Prostate gland (tissue), 2 donors: ENCODE results near the gene NPC1L1.

Experiments used
- POLR2A ChIP-seq: fragments of 450-650 bp; IDR thresholded peaks from one replicate; pipeline ENCODE4 v1.6.1; 2016; ENCODE audit warnings: antibody characterized with exemption, mild to moderate bottlenecking
- POLR2AphosphoS5 ChIP-seq: sonication (generic); formaldehyde crosslinking; IDR thresholded peaks from one replicate; pipeline ENCODE4 v1.6.1; 2017; ENCODE audit warnings: antibody characterized with exemption
- TF ChIP-seq, protein P1 (sequence below), 4 experiments: fragments of 200-600 bp in 2 of 4; fragments of 450-650 bp in 2 of 4; sonication (generic) in 2 of 4; IDR thresholded peaks; 1 replicate in 3 of 4; 2 replicates in 1 of 4; pipeline ENCODE4 v1.5.1; 2016 to 2019; ENCODE audit warnings: antibody characterized with exemption in 4 of 4, mild to moderate bottlenecking in 2 of 4, moderate library complexity in 2 of 4

DNA sequence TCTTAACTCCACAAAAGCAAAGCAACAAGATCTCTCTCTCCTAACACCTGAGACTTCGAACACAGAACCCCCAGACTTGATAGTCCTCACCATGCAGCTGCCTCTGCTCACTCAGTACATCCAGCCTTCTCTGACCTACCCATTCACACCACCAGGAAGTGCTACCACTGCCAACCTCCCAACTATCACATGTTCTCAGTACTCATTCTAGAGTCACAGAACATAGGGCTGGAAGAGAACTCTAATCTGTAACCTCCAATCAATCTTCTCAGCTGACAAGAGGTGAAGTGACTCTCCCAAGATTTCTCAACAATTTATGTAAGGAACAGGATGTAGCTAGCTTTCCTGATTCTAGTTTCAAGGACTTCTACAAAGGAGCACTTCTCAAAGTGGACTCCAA, 54.4 kb downstream of the NPC1L1 start:
- TF ChIP-seq, protein P1, sequence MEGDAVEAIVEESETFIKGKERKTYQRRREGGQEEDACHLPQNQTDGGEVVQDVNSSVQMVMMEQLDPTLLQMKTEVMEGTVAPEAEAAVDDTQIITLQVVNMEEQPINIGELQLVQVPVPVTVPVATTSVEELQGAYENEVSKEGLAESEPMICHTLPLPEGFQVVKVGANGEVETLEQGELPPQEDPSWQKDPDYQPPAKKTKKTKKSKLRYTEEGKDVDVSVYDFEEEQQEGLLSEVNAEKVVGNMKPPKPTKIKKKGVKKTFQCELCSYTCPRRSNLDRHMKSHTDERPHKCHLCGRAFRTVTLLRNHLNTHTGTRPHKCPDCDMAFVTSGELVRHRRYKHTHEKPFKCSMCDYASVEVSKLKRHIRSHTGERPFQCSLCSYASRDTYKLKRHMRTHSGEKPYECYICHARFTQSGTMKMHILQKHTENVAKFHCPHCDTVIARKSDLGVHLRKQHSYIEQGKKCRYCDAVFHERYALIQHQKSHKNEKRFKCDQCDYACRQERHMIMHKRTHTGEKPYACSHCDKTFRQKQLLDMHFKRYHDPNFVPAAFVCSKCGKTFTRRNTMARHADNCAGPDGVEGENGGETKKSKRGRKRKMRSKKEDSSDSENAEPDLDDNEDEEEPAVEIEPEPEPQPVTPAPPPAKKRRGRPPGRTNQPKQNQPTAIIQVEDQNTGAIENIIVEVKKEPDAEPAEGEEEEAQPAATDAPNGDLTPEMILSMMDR (IDR thresholded peaks at IDR 0.05) = no peak
- TF ChIP-seq POLR2A (no peak), POLR2AphosphoS5 (no peak)
